Endothelial cell of umbilical vein (primary cell): ENCODE results near the gene CCDC91. TPM values are rescaled to one million over a fixed set of nuclear protein-coding genes. Genes with fewer than 3 reads are reported as not detected.

Source experiments
- BruUV-seq: library from RNA; stranded (reverse); fragments of 400-500 nt; replicated peaks from 2 replicates; lab custom pipeline; 2021; lab: Mats Ljungman, UMichigan
- CTCF ChIA-PET: fragments of 300-600, 350-600 bp; sonication (Branson Sonifier 250); formaldehyde crosslinking; loops from one replicate; lab custom pipeline; 2021; ENCODE audit warnings: antibody characterized with exemption, inconsistent platforms; lab: Charles Lee
- POLR2A ChIA-PET: fragments of 300-600, 350-600 bp; sonication (Branson Sonifier 250); formaldehyde crosslinking; loops from one replicate; lab custom pipeline; 2021; ENCODE audit warnings: antibody characterized with exemption, inconsistent platforms; lab: Charles Lee
- DNase-seq: peaks from one replicate; pipeline ENCODE4 v3.0.0-alpha.2; 2011; ENCODE audit warnings: low read depth, low spot score
- FAIRE-seq: peaks from 2 replicates; lab custom pipeline; 2011; peaks lifted over from hg19 to GRCh38; lab: Jason Lieb, UNC
- H2AFZ ChIP-seq: 2 replicates; pipeline ENCODE4 v1.6.0; 2012; ENCODE audit warnings: low read depth, low read length, control low read depth, inconsistent platforms
- H3K27ac ChIP-seq: 2 replicates; pipeline ENCODE4 v1.5.1; 2011; ENCODE audit warnings: low read depth, mild to moderate bottlenecking, control low read depth, low read length, moderate library complexity; ENCODE audit not compliant: insufficient read depth
- H3K27me3 ChIP-seq, 2 experiments: 2 replicates each; pipeline versions ENCODE4 v1.6.0 to v1.6.1; 2011; ENCODE audit warnings: low read length in 2 of 2, mixed read lengths in 1 of 2; ENCODE audit not compliant: control insufficient read depth in 2 of 2, insufficient read depth in 2 of 2
- H3K36me3 ChIP-seq, 2 experiments: 2 replicates in 1 of 2; 3 replicates in 1 of 2; pipeline ENCODE4 v1.5.1; 2011; ENCODE audit warnings: low read length in 2 of 2, mild to moderate bottlenecking in 1 of 2, moderate library complexity in 1 of 2; ENCODE audit not compliant: control insufficient read depth in 2 of 2, insufficient read depth in 2 of 2; ENCODE audit errors: extremely low read depth in 1 of 2
- H3K4me1 ChIP-seq: 3 replicates; pipeline ENCODE4 v1.5.1; 2011; ENCODE audit warnings: mild to moderate bottlenecking, low read length; ENCODE audit not compliant: control insufficient read depth, insufficient read depth; ENCODE audit errors: extremely low read depth
- H3K4me2 ChIP-seq: 2 replicates; pipeline ENCODE4 v1.6.1; 2011; ENCODE audit warnings: low read length, control low read depth, mixed read lengths; ENCODE audit not compliant: insufficient read depth
- H3K4me3 ChIP-seq, 3 experiments: fragments of 200-600 bp in 1 of 3; sonication (generic), shearing (Covaris generic) in 1 of 3; replicated peaks in 1 of 3; 2 replicates each; pipeline ENCODE4 v1.5.1; 2011 to 2016; ENCODE audit warnings: control low read depth in 3 of 3, low read length in 3 of 3, mild to moderate bottlenecking in 2 of 3, inconsistent platforms in 1 of 3, low read depth in 1 of 3, moderate library complexity in 1 of 3; ENCODE audit not compliant: insufficient read depth in 1 of 3
- H3K79me2 ChIP-seq: 2 replicates; pipeline ENCODE4 v1.6.0; 2012; ENCODE audit warnings: low read length, inconsistent platforms; ENCODE audit not compliant: control insufficient read depth, insufficient read depth
- H3K9ac ChIP-seq: replicated peaks from 2 replicates; pipeline ENCODE3; 2011; ENCODE audit warnings: low read length, control low read depth; ENCODE audit not compliant: insufficient read depth; ENCODE audit errors: extremely low read depth
- H3K9me1 ChIP-seq: replicated peaks from 3 replicates; pipeline ENCODE4 v1.6.0; 2011; ENCODE audit warnings: mild to moderate bottlenecking, low read length; ENCODE audit not compliant: control insufficient read depth, insufficient read depth; ENCODE audit errors: extremely low read depth
- H3K9me3 ChIP-seq: replicated peaks from 2 replicates; pipeline ENCODE4 v1.5.1; 2012; ENCODE audit warnings: low read length, inconsistent platforms; ENCODE audit not compliant: control insufficient read depth, insufficient read depth
- H4K20me1 ChIP-seq: replicated peaks from 2 replicates; pipeline ENCODE3; 2011; ENCODE audit warnings: mild to moderate bottlenecking, low read length; ENCODE audit not compliant: control insufficient read depth, insufficient read depth; ENCODE audit errors: extremely low read depth
- CTCF ChIP-seq, 2 donors: IDR thresholded peaks; 1 replicate in 1 of 2; 2 replicates in 1 of 2; pipeline ENCODE4 v1.5.1; 2011; ENCODE audit warnings: low read length in 2 of 2, mild to moderate bottlenecking in 2 of 2, moderate library complexity in 2 of 2, control low read depth in 1 of 2, inconsistent platforms in 1 of 2, low read depth in 1 of 2; ENCODE audit not compliant: insufficient read depth in 1 of 2; ENCODE audit errors: extremely low read depth in 1 of 2
- EZH2 ChIP-seq: IDR thresholded peaks from 2 replicates; pipeline ENCODE4 v1.6.1; 2012; ENCODE audit warnings: borderline replicate concordance, low read depth, mild to moderate bottlenecking, moderate library complexity, low read length, inconsistent platforms; ENCODE audit not compliant: severe bottlenecking
- FOS ChIP-seq: IDR thresholded peaks from 2 replicates; pipeline ENCODE4 v1.6.1; 2011; ENCODE audit warnings: mild to moderate bottlenecking, low read length, moderate library complexity, borderline replicate concordance; ENCODE audit not compliant: insufficient read depth
- GATA2 ChIP-seq: IDR thresholded peaks from 2 replicates; pipeline ENCODE4 v1.7.0; 2011; ENCODE audit warnings: low read depth, mild to moderate bottlenecking, moderate library complexity, mixed read lengths, low read length; ENCODE audit not compliant: insufficient read length, insufficient read depth
- JUN ChIP-seq: IDR thresholded peaks from 2 replicates; pipeline ENCODE4 v1.6.1; 2011; ENCODE audit warnings: borderline replicate concordance, low read depth; ENCODE audit not compliant: insufficient read length, insufficient read depth
- MAX ChIP-seq: IDR thresholded peaks from 2 replicates; pipeline ENCODE4 v1.6.1; 2011; ENCODE audit not compliant: insufficient read depth, insufficient read length
- MYC ChIP-seq: IDR thresholded peaks from one replicate; pipeline ENCODE4 v1.6.1; 2011; ENCODE audit warnings: mild to moderate bottlenecking, low read depth, low read length
- POLR2A ChIP-seq: IDR thresholded peaks from 2 replicates; pipeline ENCODE4 v1.6.1; 2012; ENCODE audit warnings: low read depth, mild to moderate bottlenecking, control low read depth, low read length
- POLR2AphosphoS5 ChIP-seq: IDR thresholded peaks from 2 replicates; pipeline ENCODE4 v1.6.1; 2012; ENCODE audit warnings: low read depth, mild to moderate bottlenecking, control low read depth, low read length, moderate library complexity; ENCODE audit not compliant: insufficient read depth
- dilution Hi-C: fragments of 300-500 bp; cut with MboI; formaldehyde crosslinking; loops from one replicate; pipeline ENCODE4 v1.15.0; 2019; ENCODE audit warnings: low sequenced_read_pairs; ENCODE audit not compliant: extremely low pct_ligation_motif_present
- intact Hi-C: fragments of 100-400 bp; cut with micrococcal nuclease; formaldehyde crosslinking; loops from one replicate; pipeline ENCODE4 v1.10.0; 2022
- polyA plus RNA-seq, 4 experiments: library from polyadenylated mRNA; depleted of rRNA in 3 of 4; stranded (reverse) in 3 of 4; unstranded in 1 of 4; fragments of >200 nt; gene quantifications; 2 replicates each; pipeline versions ENCODE4 v1.2.1 to v1.2.3, GENCODE V29; 2011 to 2012; ENCODE audit warnings: missing spikeins in 1 of 4
- total RNA-seq: library from RNA; stranded (reverse); gene quantifications from 2 replicates; pipeline ENCODE4 v1.2.3, GENCODE V29; 2021

Gene CCDC91
- total and polyA plus RNA-seq, 2 donors (not counting 3 experiments of a cell fraction or from before 2014, with no cell fraction given): 3.8 to 10.5 TPM

GRCh38 chr12:28306535-28306934, 116.3 kb downstream of the CCDC91 start:
- Histone ChIP-seq H3K4me3 (no peak overlapping the region), H4K20me1 (no peaks in the 10 kb centered on the region), H3K9ac (no peak overlapping the region), H3K36me3 (peaks cover 0 to 2% of the 10 kb centered on the region in 2 experiments), H2AFZ (no peak overlapping the region), H3K79me2 (no peaks in the 10 kb centered on the region), H3K4me1 (no peaks in the 10 kb centered on the region), H3K27ac (no peak overlapping the region), H3K27me3 (no peaks in the 10 kb centered on the region), H3K4me2 (no peak overlapping the region), H3K9me3 (no peaks in the 10 kb centered on the region), H3K9me1 (no peaks in the 10 kb centered on the region)
- dilution Hi-C loops: no loop called here
- intact Hi-C loops: no loop called here
- CTCF ChIA-PET: no interaction called here
- no TSS peak for BruUV-seq
- FAIRE-seq (no peak), DNase-seq (no peak)
- TF ChIP-seq FOS (no peak), JUN (no peak), MAX (no peak), MYC (no peak), GATA2 (no peak), POLR2A (no peak), POLR2AphosphoS5 (no peak), EZH2 (no peak), CTCF (IDR thresholded peaks at IDR 0.05; ENCODE audit: extremely low read depth in 1 of 2, insufficient read depth in 1 of 2, low read depth in 1 of 2, low read length in 2 of 2) (no peak)
- POLR2A ChIA-PET: no interaction called here
